Small intestine (tissue), 7 donors: ENCODE results near the gene HOXA11. TPM values are rescaled to one million over a fixed set of nuclear protein-coding genes. Genes with fewer than 3 reads are reported as not detected.

Source experiments
- DNase-seq, 2 donors: peaks; one replicate each; pipeline versions ENCODE4 v3.0.0 to v3.0.0-alpha.2; 2013
- FAIRE-seq: peaks from 2 replicates; lab custom pipeline; 2012; peaks lifted over from hg19 to GRCh38; lab: Jason Lieb, UNC
- H3K27ac ChIP-seq, 3 donors: one replicate each; pipeline ENCODE4 v1.5.1; 2013; ENCODE audit warnings: low read length in 2 of 3, mild to moderate bottlenecking in 2 of 3, control low read depth in 1 of 3, inconsistent platforms in 1 of 3, low read depth in 1 of 3, moderate library complexity in 1 of 3
- H3K27me3 ChIP-seq, 3 donors: one replicate each; pipeline ENCODE4 v1.6.1; 2013; ENCODE audit warnings: low read length in 3 of 3, inconsistent platforms in 1 of 3; ENCODE audit not compliant: control insufficient read depth in 3 of 3, insufficient read depth in 3 of 3
- H3K36me3 ChIP-seq, 3 donors: one replicate each; pipeline ENCODE4 v1.6.1; 2013; ENCODE audit warnings: low read length in 3 of 3, inconsistent platforms in 1 of 3, low read depth in 1 of 3, mild to moderate bottlenecking in 1 of 3, moderate library complexity in 1 of 3; ENCODE audit not compliant: control insufficient read depth in 3 of 3, insufficient read depth in 2 of 3
- H3K4me1 ChIP-seq, 3 donors: one replicate each; pipeline ENCODE4 v1.6.1; 2013; ENCODE audit warnings: low read length in 2 of 3, inconsistent platforms in 1 of 3, low read depth in 1 of 3, mild to moderate bottlenecking in 1 of 3, moderate library complexity in 1 of 3; ENCODE audit not compliant: control insufficient read depth in 3 of 3, insufficient read depth in 2 of 3
- H3K4me3 ChIP-seq, 3 donors: one replicate each; pipeline ENCODE4 v1.5.1; 2013; ENCODE audit warnings: low read length in 3 of 3, control low read depth in 1 of 3, inconsistent platforms in 1 of 3, low read depth in 1 of 3, mild to moderate bottlenecking in 1 of 3, moderate library complexity in 1 of 3
- H3K9me3 ChIP-seq, 2 donors: one replicate each; pipeline ENCODE4 v1.6.1; 2013; ENCODE audit warnings: low read depth in 1 of 2, low read length in 1 of 2; ENCODE audit not compliant: control insufficient read depth in 2 of 2, insufficient read depth in 1 of 2
- WGBS, 3 donors: extraction: QIAGEN DNeasy Blood & Tissue Kit; methylation state at CpG; one replicate each; pipeline ENCODE4 v1.1.7; 2013; 5-methylcytosine and 5-hydroxymethylcytosine counted together
- polyA plus RNA-seq, 4 donors: library from polyadenylated mRNA; stranded (reverse) in 3 of 4; unstranded in 1 of 4; fragments of 200-250 nt in 3 of 4; fragments of 120-200 nt in 1 of 4; gene quantifications; one replicate each; pipeline versions ENCODE4 v1.2.1 to v1.2.3, GENCODE V29; 2013
- donor health status: healthy with polysubstance abuse.
- donor health status: control.
- donor health status: control.
- donor health status: Bipolar disorder and iron deficiency.
- donor health status: healthy.

The HOXA11 gene
- polyA plus RNA-seq, 4 donors = 0.04 TPM; not detected in 3

- FAIRE-seq = no peak
- Histone ChIP-seq H3K27me3 (peaks cover 3 to 92% (median 28%) of the 10 kb centered on the region in 3 donors), H3K27ac (peak overlapping the region in 2 of 3 donors; percentile 47 to 78), H3K4me3 (peak overlapping the region; percentile 7 to 42 (median 7)), H3K4me1 (peaks cover 0 to 37% (median 0%) of the 10 kb centered on the region in 3 donors), H3K9me3 (no peaks in the 10 kb centered on the region), H3K36me3 (peaks cover 0 to 26% (median 0%) of the 10 kb centered on the region in 3 donors)
- 18 to 26% (median 21%) methylated on average over 26 to 28 of the region's 28 CpGs for WGBS, 3 donors
- peak in 1 of 2 donors; percentile 62 for DNase-seq
Measured at GRCh38 chr7:27148031-27148755, 36.8 kb downstream of the HOXA11 start.

DNA sequence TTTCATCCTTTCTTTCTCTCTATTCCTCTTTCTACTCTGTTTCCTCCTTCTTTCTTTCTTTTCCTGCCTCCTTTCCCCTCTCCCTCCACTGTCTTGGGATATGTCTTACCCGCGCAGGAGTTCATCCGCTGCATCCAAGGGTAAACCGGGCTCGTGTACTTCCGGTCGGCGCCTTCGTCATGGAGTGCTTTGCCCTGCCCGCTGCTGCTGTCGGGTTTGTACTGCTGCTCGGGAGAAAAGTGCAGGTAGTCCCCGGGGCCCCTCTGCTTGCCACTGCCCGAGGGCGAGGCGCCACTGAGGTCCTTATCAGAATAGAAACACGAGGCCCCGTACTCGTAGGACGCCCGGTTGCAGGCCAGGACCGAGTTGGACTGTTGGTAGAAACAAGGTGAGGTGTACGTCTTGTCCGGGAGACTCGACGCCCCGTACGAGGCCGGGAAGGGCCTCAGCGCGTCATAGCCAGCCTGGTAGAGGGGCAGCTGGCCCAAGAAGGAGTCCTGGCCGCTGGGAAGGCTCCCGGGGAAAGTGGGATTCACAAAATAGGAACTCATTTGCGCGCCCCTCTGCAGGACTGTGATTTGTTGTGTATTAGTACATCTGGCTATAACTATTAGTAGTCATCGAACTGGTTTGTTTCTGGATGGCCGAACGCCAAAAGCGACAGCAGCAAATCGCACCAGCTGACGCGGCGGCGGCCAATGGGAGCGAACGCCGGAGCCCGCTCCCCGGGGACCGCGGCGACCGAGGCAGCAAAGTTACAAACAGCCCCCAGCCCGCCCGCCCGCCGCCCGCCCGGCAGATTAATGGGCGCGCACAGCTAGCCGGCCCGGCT is 37.6 kb downstream of the HOXA11 start, which contains the start of gene HOXA6:
Gene HOXA6 (minus strand): TSS at position 576 of the 832 bp plus-strand sequence. CDS start 25 bp downstream, at position 551.
- WGBS, 3 donors = 9 to 22% (median 13%) methylated on average over 63 of the region's 63 CpGs
- peaks cover 0 to 31% (median 0%) of the 10 kb centered on the region in 3 donors for H3K36me3 ChIP-seq
- H3K4me1 ChIP-seq = peaks cover 0 to 37% (median 0%) of the 10 kb centered on the region in 3 donors
- peak within 1 kb of the TSS in 2 of 3 donors; percentile 73 to 78 for H3K27ac ChIP-seq
- FAIRE-seq = no peak
- no peaks in the 10 kb centered on the region for H3K9me3 ChIP-seq
- H3K27me3 ChIP-seq = peaks cover 9 to 89% (median 21%) of the 10 kb centered on the region in 3 donors
- peak within 1 kb of the TSS; percentile 7 to 42 (median 7) for H3K4me3 ChIP-seq
- peak; percentile 40 to 71 for DNase-seq

GRCh38 chr7:27146491-27147198 is 38.4 kb downstream of the HOXA11 start:
- H3K9me3 ChIP-seq = no peaks in the 10 kb centered on the region
- peak overlapping the region in 1 of 3 donors; percentile 42 for H3K4me3 ChIP-seq
- peaks cover 0 to 39% (median 0%) of the 10 kb centered on the region in 3 donors for H3K36me3 ChIP-seq
- H3K27me3 ChIP-seq = peaks cover 11 to 89% (median 18%) of the 10 kb centered on the region in 3 donors
- peak overlapping the region in 2 of 3 donors; percentile 57 to 78 for H3K27ac ChIP-seq
- no peak for FAIRE-seq
- H3K4me1 ChIP-seq = peaks cover 0 to 44% (median 0%) of the 10 kb centered on the region in 3 donors
- 43 to 77% (median 73%) methylated on average over 5 of the region's 5 CpGs for WGBS, 3 donors
- DNase-seq = no peak

- peak overlapping the region in 1 of 3 donors; percentile 6 for H3K4me3 ChIP-seq
- H3K27ac ChIP-seq = peak overlapping the region in 2 of 3 donors; percentile 13 to 62
- no peak for DNase-seq
- H3K9me3 ChIP-seq = no peaks in the 10 kb centered on the region
- H3K27me3 ChIP-seq = peaks cover 9 to 84% (median 13%) of the 10 kb centered on the region in 3 donors
- peaks cover 0 to 41% (median 0%) of the 10 kb centered on the region in 3 donors for H3K4me1 ChIP-seq
- no peak for FAIRE-seq
- 36 to 72% (median 61%) methylated on average over 11 of the region's 11 CpGs for WGBS, 3 donors
- peaks cover 0 to 40% (median 0%) of the 10 kb centered on the region in 3 donors for H3K36me3 ChIP-seq
Measured at GRCh38 chr7:27145914-27146412, 39.1 kb downstream of the HOXA11 start.

GRCh38 chr7:27145165-27145913 is 39.7 kb downstream of the HOXA11 start:
- 29 to 67% (median 47%) methylated on average over 47 of the region's 47 CpGs for WGBS, 3 donors
- Histone ChIP-seq H3K9me3 (no peaks in the 10 kb centered on the region), H3K36me3 (peaks cover 0 to 38% (median 0%) of the 10 kb centered on the region in 3 donors), H3K4me1 (peaks cover 0 to 42% (median 0%) of the 10 kb centered on the region in 3 donors), H3K4me3 (peak overlapping the region in 1 of 3 donors; percentile 29), H3K27me3 (peaks cover 9 to 78% (median 13%) of the 10 kb centered on the region in 3 donors), H3K27ac (peak overlapping the region in 2 of 3 donors; percentile 52 to 62)
- DNase-seq (no peak), FAIRE-seq (no peak)

DNA sequence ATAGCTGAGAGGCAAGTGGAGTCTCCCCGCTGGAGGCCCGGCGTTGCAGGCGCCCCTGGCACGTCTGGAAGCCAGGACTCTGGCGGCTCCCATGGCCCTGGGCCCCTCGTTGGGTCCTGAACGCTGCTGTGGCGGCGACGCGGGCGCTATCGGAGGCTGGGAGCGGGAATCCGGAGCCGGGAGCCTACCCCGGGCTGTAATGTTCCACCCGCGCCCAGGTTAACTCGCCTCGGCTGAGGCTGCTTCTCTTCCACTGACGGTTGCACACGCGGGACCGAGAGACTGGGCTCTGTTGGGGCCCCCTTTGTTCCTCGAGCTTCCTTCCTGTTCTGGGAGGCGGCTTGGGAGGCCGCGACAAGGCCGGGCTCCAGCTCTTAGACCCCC is 40.3 kb downstream of the HOXA11 start:
- 7 to 47% (median 32%) methylated on average over 30 to 31 of the region's 31 CpGs for WGBS, 3 donors
- FAIRE-seq (no peak), DNase-seq (no peak)
- Histone ChIP-seq H3K27ac (peak overlapping the region in 2 of 3 donors; percentile 52 to 62), H3K36me3 (peaks cover 0 to 35% (median 0%) of the 10 kb centered on the region in 3 donors), H3K4me1 (peaks cover 0 to 41% (median 2%) of the 10 kb centered on the region in 3 donors), H3K4me3 (peak overlapping the region in 1 of 3 donors; percentile 29), H3K9me3 (no peaks in the 10 kb centered on the region), H3K27me3 (peaks cover 9 to 72% (median 13%) of the 10 kb centered on the region in 3 donors)
